ENCODE data around the gene WDR64.
"Not testable (repeated sequence)": the region's sequence is repeated elsewhere in the genome, so short reads cannot be mapped to it uniquely, and the experiment has no call there.

WDR64 gene

GRCh38 chr1:241702442-241703373 lies 50.6 kb downstream of the WDR64 start:
- no peak for DNase-seq

- not testable (repeated sequence) for DNase-seq
These were observed 51.7 kb downstream of the WDR64 start for GRCh38 chr1:241703739-241704138.

- no peak for DNase-seq
These were observed 54.2 kb downstream of the WDR64 start for GRCh38 chr1:241706257-241706656.

GRCh38 chr1:241706967-241707366 lies 54.9 kb downstream of the WDR64 start:
- no peak for DNase-seq

- no peak for DNase-seq
These were observed 55.4 kb downstream of the WDR64 start for GRCh38 chr1:241707442-241707841.

- no peak for DNase-seq
These were observed 59.2 kb downstream of the WDR64 start for GRCh38 chr1:241711326-241711725.

GRCh38 chr1:241713316-241713715 lies 61.2 kb downstream of the WDR64 start:
- DNase-seq: no peak

- no peak for DNase-seq
These were observed 62.5 kb downstream of the WDR64 start for GRCh38 chr1:241714321-241715218.

GRCh38 chr1:241715435-241715834 lies 63.4 kb downstream of the WDR64 start:
- no peak for DNase-seq

GRCh38 chr1:241715956-241716355 lies 63.9 kb downstream of the WDR64 start:
- DNase-seq: no peak

- DNase-seq: no peak
These were observed 65.0 kb downstream of the WDR64 start for GRCh38 chr1:241716915-241717656.

GRCh38 chr1:241717975-241718374 lies 65.9 kb downstream of the WDR64 start:
- no peak for DNase-seq

- no peak for DNase-seq
These were observed 68.9 kb downstream of the WDR64 start for GRCh38 chr1:241721011-241721410.

- DNase-seq: no peak
These were observed 70.9 kb downstream of the WDR64 start for GRCh38 chr1:241722947-241723346.

- no peak for DNase-seq
These were observed 72.8 kb downstream of the WDR64 start for GRCh38 chr1:241724741-241725356.

- no peak for DNase-seq
These were observed 78.0 kb downstream of the WDR64 start for GRCh38 chr1:241730031-241730430.

GRCh38 chr1:241733899-241734298 lies 81.8 kb downstream of the WDR64 start:
- no peak for DNase-seq

- DNase-seq: no peak
These were observed 82.5 kb downstream of the WDR64 start for GRCh38 chr1:241734533-241734932.

- DNase-seq: not testable (repeated sequence)
These were observed 83.4 kb downstream of the WDR64 start for GRCh38 chr1:241735493-241735926.

GRCh38 chr1:241736387-241736786 lies 84.3 kb downstream of the WDR64 start:
- no peak for DNase-seq

- no peak for DNase-seq
These were observed 86.4 kb downstream of the WDR64 start for GRCh38 chr1:241738284-241739078.

GRCh38 chr1:241742084-241742483 lies 90.0 kb downstream of the WDR64 start:
- DNase-seq: no peak

Measured in inflammatory macrophage treated with lipopolysaccharide for 4 hours (primary cell).